Heart right ventricle (tissue), 16 donors: ENCODE measurements around the gene UBQLN1. TPM values are rescaled to one million over a fixed set of nuclear protein-coding genes. Genes with fewer than 3 reads are reported as not detected.
A peak's percentile ranks its signal among the peaks of the same experiment; 100 is the strongest.

Source experiments
- ATAC-seq, 8 donors: fragments of 200-7000 bp; cut with Tn5 transposase; one replicate each; pipeline ENCODE4 v1.9.1; 2020; ENCODE audit warnings: mild to moderate bottlenecking in 8 of 8, moderate library complexity in 8 of 8, moderate number of reproducible peaks in 1 of 8
- DNase-seq, 2 donors: peaks; one replicate each; pipeline ENCODE4 v3.0.0-alpha.2; 2020
- H3K27ac ChIP-seq, 10 donors: fragments of 200-600 bp; sonication (generic) in 2 of 10; one replicate each; pipeline versions ENCODE4 v1.5.0 to v1.8.0; 2020 to 2022; ENCODE audit warnings: mild to moderate bottlenecking in 3 of 10
- H3K27me3 ChIP-seq, 7 donors: fragments of 200-600 bp; one replicate each; pipeline ENCODE4 v1.8.0; 2021 to 2022; ENCODE audit warnings: mild to moderate bottlenecking in 2 of 7
- H3K36me3 ChIP-seq, 9 donors: fragments of 200-600 bp; sonication (generic) in 1 of 9; one replicate each; pipeline versions ENCODE4 v1.5.0 to v1.8.0; 2020 to 2022; ENCODE audit warnings: mild to moderate bottlenecking in 2 of 9
- H3K4me1 ChIP-seq, 9 donors: fragments of 200-600 bp; sonication (generic) in 1 of 9; one replicate each; pipeline versions ENCODE4 v1.5.0 to v1.8.0; 2020 to 2022; ENCODE audit warnings: mild to moderate bottlenecking in 4 of 9
- H3K4me3 ChIP-seq, 10 donors: fragments of 200-600 bp; sonication (generic) in 2 of 10; one replicate each; pipeline versions ENCODE4 v1.5.0 to v1.8.0; 2020 to 2022; ENCODE audit warnings: mild to moderate bottlenecking in 7 of 10, moderate library complexity in 2 of 10
- H3K9me3 ChIP-seq, 11 donors: fragments of 200-600 bp in 10 of 11; sonication (generic) in 2 of 11; one replicate each; pipeline versions ENCODE4 v1.5.0 to v1.8.0; 2013 to 2022; ENCODE audit warnings: mild to moderate bottlenecking in 2 of 11, control low read depth in 1 of 11, moderate library complexity in 1 of 11
- WGBS, 2 donors: extraction: QIAGEN DNeasy Blood & Tissue Kit; methylation state at CpG; one replicate each; pipeline ENCODE4 v1.1.7; 2013; ENCODE audit warnings: inconsistent platforms in 1 of 2; 5-methylcytosine and 5-hydroxymethylcytosine counted together
- intact Hi-C, 10 donors: fragments of 100-400 bp; cut with DNase I; formaldehyde crosslinking; loops; one replicate each; pipeline versions ENCODE4 v1.11.1 to v1.14.2; 2022
- polyA plus RNA-seq, 2 donors: library from polyadenylated mRNA; stranded (reverse); fragments of 200-250 nt; gene quantifications; one replicate each; pipeline ENCODE4 v1.2.3, GENCODE V29; 2013
- total RNA-seq, 10 donors: library from RNA; stranded (reverse); fragmentation: NEBNext Ultra II Directional in 3 of 10; extraction: Animal tissue kit (Norgen Biotek cat#: 25700) in 3 of 10; gene quantifications; one replicate each; pipeline versions ENCODE4 v1.2.1 to v1.2.4, GENCODE V29; 2021 to 2023
- TF ChIP-seq, protein P1 (sequence below), 9 donors: fragments of 200-600 bp; sonication (generic) in 2 of 9; IDR thresholded peaks; one replicate each; pipeline versions ENCODE4 v1.5.0 to v1.8.0; 2021 to 2022; ENCODE audit warnings: antibody characterized with exemption in 9 of 9, mild to moderate bottlenecking in 5 of 9, moderate library complexity in 1 of 9
- donor health status: Arrhythmogenic right ventricular cardiomyopathy.
- donor health status: ischemic (EF 13 %, LVEDD 7.1; RV severe dilation, severe dysfunction).
- donor health status: healthy with polysubstance abuse.
- donor health status: DM: no; HTN: yes; CAD: no.
- donor health status: DM: no; HTN: no; CAD: no.
- donor health status: ischemic (EF 25% LVEDD 6.9; RV normal size, moderate dysfunction).
- donor health status: ischemic (EF 25% LVEDD 5.7; RV mildly dilated, moderate dysfunction).
- donor health status: healthy.
- donor health status: DM: yes; HTN: yes; CAD: no.
- donor health status: Ischemic cardiomyopathy.
- donor health status: ischemic (EF 35%, LVEDD 5.7; RV mildly dilated, moderate dysfunction).
- donor health status: nonischemic (EF 11% LVEDD 7.7; RV severe dilation, severe dysfunction).
- donor health status: DM: yes; HTN: yes; CAD: no.
- donor health status: PGD.
- donor health status: ischemic (EF 29% LVEDD 5.4; RV normal size, mild dysfunction).
- donor health status: nonischemic (EF 23%, LVEDD 6.1; RV moderate dilation, normal function).

Gene UBQLN1
- total and polyA plus RNA-seq, 12 donors, result 20.2 to 123 (median 92.6) TPM

DNA sequence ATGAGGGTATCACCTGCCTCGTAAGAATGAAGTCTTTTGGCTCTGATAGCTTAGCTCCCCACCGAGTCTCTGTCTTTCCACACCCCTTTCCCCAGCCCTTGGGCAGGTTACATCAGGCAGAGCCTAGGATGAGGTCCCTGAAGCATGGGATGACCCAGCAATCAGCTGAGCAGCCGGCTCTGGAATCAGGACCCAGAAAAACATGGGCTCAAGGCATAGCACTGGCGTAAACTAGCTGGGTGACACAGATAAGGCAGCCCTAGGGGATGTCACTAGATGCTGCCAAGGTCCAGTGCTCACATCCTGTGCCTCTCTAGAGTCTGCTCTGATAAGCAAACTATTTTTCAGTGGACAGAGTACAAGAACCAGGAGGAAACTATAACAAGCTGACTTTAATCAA, 58.2 kb downstream of the UBQLN1 start:
- Histone ChIP-seq H3K4me3 (no peak overlapping the region), H3K4me1 (peaks cover 0 to 11% (median 0%) of the 10 kb centered on the region in 9 donors), H3K27me3 (no peaks in the 10 kb centered on the region), H3K27ac (peak overlapping the region in 1 of 10 donors; percentile 37), H3K9me3 (peaks cover 0 to 13% (median 0%) of the 10 kb centered on the region in 11 donors), H3K36me3 (peaks cover 0 to 58% (median 15%) of the 10 kb centered on the region in 9 donors)
- intact Hi-C loops, result loop anchor here in 3 of 10 donors (2.0 to 10.0 kb wide), 3 partner anchors 29 to 447 kb away; no protein-coding TSS in a partner anchor
- TF ChIP-seq, protein P1, sequence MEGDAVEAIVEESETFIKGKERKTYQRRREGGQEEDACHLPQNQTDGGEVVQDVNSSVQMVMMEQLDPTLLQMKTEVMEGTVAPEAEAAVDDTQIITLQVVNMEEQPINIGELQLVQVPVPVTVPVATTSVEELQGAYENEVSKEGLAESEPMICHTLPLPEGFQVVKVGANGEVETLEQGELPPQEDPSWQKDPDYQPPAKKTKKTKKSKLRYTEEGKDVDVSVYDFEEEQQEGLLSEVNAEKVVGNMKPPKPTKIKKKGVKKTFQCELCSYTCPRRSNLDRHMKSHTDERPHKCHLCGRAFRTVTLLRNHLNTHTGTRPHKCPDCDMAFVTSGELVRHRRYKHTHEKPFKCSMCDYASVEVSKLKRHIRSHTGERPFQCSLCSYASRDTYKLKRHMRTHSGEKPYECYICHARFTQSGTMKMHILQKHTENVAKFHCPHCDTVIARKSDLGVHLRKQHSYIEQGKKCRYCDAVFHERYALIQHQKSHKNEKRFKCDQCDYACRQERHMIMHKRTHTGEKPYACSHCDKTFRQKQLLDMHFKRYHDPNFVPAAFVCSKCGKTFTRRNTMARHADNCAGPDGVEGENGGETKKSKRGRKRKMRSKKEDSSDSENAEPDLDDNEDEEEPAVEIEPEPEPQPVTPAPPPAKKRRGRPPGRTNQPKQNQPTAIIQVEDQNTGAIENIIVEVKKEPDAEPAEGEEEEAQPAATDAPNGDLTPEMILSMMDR (IDR thresholded peaks at IDR 0.05), result no peak
- WGBS, 2 donors, result 43 to 50% methylated on average over 4 of the region's 4 CpGs
- ATAC-seq (peak in 7 of 8 donors; percentile 26 to 88 (median 70)), DNase-seq (no peak)

DNA sequence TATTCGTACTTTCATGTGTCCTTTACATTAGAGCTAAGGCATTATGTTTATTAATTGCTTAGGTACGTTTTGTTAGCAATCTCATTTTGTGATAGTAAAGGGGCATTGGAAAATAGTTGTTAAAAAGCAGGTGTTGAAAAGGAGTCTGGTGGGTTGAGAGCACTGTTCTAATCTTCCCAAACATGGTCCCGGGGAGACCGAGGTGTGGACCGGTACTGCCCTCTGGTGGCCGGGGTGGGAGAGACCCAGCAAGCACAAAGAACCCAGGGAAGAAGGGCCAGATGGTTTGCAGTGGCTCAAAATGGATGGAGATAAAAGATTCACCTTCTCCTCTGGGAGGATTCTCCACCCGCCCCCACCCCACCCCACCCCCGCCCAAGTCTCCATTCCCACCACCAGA, 58.7 kb downstream of the UBQLN1 start:
- Histone ChIP-seq H3K27ac (peak overlapping the region in 1 of 10 donors; percentile 37), H3K36me3 (peaks cover 0 to 54% (median 15%) of the 10 kb centered on the region in 9 donors), H3K9me3 (peaks cover 0 to 13% (median 0%) of the 10 kb centered on the region in 11 donors), H3K4me3 (no peak overlapping the region), H3K27me3 (no peaks in the 10 kb centered on the region), H3K4me1 (peaks cover 0 to 11% (median 0%) of the 10 kb centered on the region in 9 donors)
- 46% methylated on average over 8 of the region's 8 CpGs for WGBS, 2 donors
- peak; percentile 65 to 89 (median 82) for ATAC-seq
- DNase-seq, result peak; percentile 58 to 75
- intact Hi-C loops, result loop anchor here in 3 of 10 donors (2.0 to 10.0 kb wide), 3 partner anchors 28 to 447 kb away; no protein-coding TSS in a partner anchor
- TF ChIP-seq, protein P1 (IDR thresholded peaks at IDR 0.05), result peak; percentile 54 to 78 (median 76)

DNA sequence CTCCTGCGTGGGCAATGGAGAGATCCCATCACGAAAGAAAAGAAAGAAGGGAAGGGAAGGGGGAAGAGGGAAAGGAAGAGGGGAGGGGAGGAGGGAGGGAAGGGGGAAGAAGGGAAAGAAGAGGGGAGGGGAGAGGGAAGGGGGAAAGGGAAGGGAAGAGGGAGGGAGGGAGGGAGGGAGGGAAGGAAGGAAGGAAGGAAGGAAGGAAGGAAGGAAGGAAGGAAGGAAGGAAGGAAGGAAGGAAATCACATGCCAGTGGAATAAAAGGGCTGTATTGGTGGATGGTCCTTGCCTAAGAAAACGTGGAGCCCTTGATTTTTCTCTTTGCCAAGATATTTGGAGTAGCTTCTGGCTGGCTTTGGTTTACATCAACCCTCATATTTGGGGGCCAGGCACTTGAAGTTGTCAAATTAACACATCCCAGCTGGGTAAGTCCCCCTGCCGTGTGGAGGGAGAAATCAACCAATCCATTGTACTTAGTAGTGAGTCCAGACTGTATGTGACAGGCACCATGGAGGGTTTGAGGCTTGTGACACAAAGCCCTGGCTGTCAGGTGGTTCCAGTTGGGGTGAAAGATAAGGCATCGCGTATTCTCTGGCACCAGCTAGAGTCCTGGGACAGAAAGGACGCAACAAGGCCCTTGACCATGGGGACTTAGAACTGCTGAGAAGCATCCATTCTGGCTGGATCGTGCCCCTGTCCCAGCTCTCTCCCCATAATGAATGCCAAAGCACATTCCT, 61.1 kb downstream of the UBQLN1 start:
- Histone ChIP-seq H3K27ac (no peak overlapping the region), H3K9me3 (peaks cover 0 to 4% (median 0%) of the 10 kb centered on the region in 11 donors), H3K27me3 (no peaks in the 10 kb centered on the region), H3K36me3 (peaks cover 0 to 30% (median 4%) of the 10 kb centered on the region in 9 donors), H3K4me3 (no peak overlapping the region), H3K4me1 (peaks cover 0 to 11% (median 0%) of the 10 kb centered on the region in 9 donors)
- intact Hi-C loops, result loop anchor here in 2 of 10 donors (5.0 to 10.0 kb wide), 2 partner anchors 312 to 444 kb away; no protein-coding TSS in a partner anchor
- WGBS, 2 donors, result 43 to 59% methylated on average over 8 of the region's 8 CpGs
- DNase-seq (no peak), ATAC-seq (peak in 1 of 8 donors; percentile 23)
- TF ChIP-seq, protein P1 (IDR thresholded peaks at IDR 0.05), result no peak

DNA sequence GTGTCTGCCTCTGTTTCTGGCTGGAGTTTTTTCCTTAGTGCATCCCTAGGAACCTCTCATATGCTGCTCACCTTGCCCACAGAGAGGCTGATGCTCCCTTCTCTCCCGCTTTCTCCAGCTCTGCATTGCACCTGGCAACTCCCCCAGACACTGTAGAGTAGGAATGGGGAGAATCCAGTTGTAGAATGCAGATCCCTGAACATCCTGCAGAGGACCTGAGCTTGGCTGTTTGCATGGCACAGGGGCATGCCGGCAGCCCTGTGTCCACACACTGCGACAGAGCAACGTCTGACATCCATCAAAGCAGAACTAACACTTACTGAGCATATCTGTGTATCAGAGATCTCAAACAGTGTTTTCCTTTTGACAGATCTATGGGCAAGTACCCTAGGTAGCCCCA, 65.0 kb downstream of the UBQLN1 start:
- no peak overlapping the region for H3K4me3 ChIP-seq
- no peak overlapping the region for H3K27ac ChIP-seq
- H3K9me3 ChIP-seq, result no peaks in the 10 kb centered on the region
- DNase-seq, result no peak
- H3K36me3 ChIP-seq, result peaks cover 0 to 11% (median 0%) of the 10 kb centered on the region in 9 donors
- peaks cover 0 to 7% (median 0%) of the 10 kb centered on the region in 9 donors for H3K4me1 ChIP-seq
- TF ChIP-seq, protein P1 (IDR thresholded peaks at IDR 0.05), result no peak
- WGBS, 2 donors, result 78 to 82% methylated on average over 4 of the region's 4 CpGs
- intact Hi-C loops, result loop anchor here in 2 of 10 donors (10.0 kb wide), 1 partner anchor 308 kb away; no protein-coding TSS in a partner anchor
- ATAC-seq, result no peak
- H3K27me3 ChIP-seq, result no peaks in the 10 kb centered on the region
